ENCODE results near the gene CCDC9.
A peak's percentile ranks its signal among the peaks of the same experiment; 100 is the strongest.

CCDC9 gene

DNA sequence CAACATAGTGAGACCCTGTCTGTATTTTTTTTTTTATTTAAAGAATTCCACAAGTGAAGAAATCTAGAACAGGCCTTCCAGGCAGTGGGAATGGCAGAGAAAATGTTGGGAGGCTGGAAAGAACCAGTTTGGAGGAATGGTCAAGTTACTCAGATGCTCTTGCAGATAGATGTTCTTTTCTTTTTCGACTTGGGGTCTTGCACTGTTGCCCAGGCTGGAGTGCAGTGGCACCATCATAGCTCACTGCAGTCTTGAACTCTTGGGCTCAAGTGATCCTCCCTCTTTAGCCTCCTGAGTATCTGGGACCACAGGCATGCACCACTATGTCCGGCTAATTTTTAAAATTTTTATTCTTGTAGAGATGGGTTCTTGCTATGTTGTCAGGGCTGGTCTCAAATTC is 54.0 kb downstream of the CCDC9 start:
- H3K4me3 ChIP-seq (replicated peaks; ENCODE audit: low read depth, low read length) = 0 out of 2 replicates have a peak overlapping the region, but pooled peaks have one; percentile 17
- no peak for DNase-seq (ENCODE audit: extremely low read depth, insufficient read length)
- no peaks in the 10 kb centered on the region for H3K27me3 ChIP-seq (replicated peaks; ENCODE audit: control insufficient read depth, insufficient read depth, low read length)
- no peaks in the 10 kb centered on the region for H3K36me3 ChIP-seq (ENCODE audit: control insufficient read depth, insufficient read depth, low read length)
- TF ChIP-seq, protein P1, sequence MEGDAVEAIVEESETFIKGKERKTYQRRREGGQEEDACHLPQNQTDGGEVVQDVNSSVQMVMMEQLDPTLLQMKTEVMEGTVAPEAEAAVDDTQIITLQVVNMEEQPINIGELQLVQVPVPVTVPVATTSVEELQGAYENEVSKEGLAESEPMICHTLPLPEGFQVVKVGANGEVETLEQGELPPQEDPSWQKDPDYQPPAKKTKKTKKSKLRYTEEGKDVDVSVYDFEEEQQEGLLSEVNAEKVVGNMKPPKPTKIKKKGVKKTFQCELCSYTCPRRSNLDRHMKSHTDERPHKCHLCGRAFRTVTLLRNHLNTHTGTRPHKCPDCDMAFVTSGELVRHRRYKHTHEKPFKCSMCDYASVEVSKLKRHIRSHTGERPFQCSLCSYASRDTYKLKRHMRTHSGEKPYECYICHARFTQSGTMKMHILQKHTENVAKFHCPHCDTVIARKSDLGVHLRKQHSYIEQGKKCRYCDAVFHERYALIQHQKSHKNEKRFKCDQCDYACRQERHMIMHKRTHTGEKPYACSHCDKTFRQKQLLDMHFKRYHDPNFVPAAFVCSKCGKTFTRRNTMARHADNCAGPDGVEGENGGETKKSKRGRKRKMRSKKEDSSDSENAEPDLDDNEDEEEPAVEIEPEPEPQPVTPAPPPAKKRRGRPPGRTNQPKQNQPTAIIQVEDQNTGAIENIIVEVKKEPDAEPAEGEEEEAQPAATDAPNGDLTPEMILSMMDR (IDR thresholded peaks at IDR 0.05; ENCODE audit: insufficient read depth, low read length, poor library complexity, severe bottlenecking) = no peak

GRCh38 chr19:47310819-47311218 is 54.5 kb downstream of the CCDC9 start:
- Histone ChIP-seq H3K27me3 (replicated peaks; ENCODE audit: control insufficient read depth, insufficient read depth, low read length) (no peaks in the 10 kb centered on the region), H3K36me3 (ENCODE audit: control insufficient read depth, insufficient read depth, low read length) (no peaks in the 10 kb centered on the region), H3K4me3 (replicated peaks; ENCODE audit: low read depth, low read length) (no peak overlapping the region)
- TF ChIP-seq, protein P1 (IDR thresholded peaks at IDR 0.05; ENCODE audit: insufficient read depth, low read length, poor library complexity, severe bottlenecking) = no peak
- no peak for DNase-seq (ENCODE audit: extremely low read depth, insufficient read length)

GRCh38 chr19:47312366-47313006 is 56.2 kb downstream of the CCDC9 start:
- TF ChIP-seq, protein P1 (IDR thresholded peaks at IDR 0.05; ENCODE audit: insufficient read depth, low read length, poor library complexity, severe bottlenecking) = no peak
- Histone ChIP-seq H3K27me3 (replicated peaks; ENCODE audit: control insufficient read depth, insufficient read depth, low read length) (no peaks in the 10 kb centered on the region), H3K36me3 (ENCODE audit: control insufficient read depth, insufficient read depth, low read length) (no peaks in the 10 kb centered on the region), H3K4me3 (replicated peaks; ENCODE audit: low read depth, low read length) (no peak overlapping the region)
- DNase-seq (ENCODE audit: extremely low read depth, insufficient read length) = no peak

DNA sequence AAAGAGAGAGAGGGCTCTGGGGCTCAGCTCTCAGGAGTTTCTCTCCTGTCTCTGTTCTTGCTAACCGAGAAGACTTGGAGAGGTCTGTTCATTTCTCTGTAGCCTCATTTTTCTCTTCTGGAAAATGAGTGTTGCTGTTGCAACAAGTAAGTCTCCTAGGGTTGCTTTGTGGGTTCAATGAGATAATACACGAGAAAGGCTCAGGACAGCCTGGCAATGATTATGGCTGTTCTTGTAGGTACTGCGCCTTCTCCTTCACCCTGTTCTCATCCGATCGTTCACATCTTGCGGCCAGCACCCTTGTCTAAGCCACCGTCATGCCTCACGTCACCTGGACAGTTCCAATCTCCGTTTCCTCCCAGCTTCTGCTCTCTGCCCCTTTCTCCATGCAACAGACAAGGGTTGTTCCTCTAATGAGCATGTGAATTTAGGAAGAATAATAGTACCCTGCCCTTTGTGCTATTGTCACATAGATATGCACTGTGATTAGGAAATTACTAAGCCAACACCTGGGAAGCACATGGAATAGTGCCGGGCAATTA is 57.5 kb downstream of the CCDC9 start:
- DNase-seq (ENCODE audit: extremely low read depth, insufficient read length) = no peak
- Histone ChIP-seq H3K36me3 (ENCODE audit: control insufficient read depth, insufficient read depth, low read length) (no peaks in the 10 kb centered on the region), H3K4me3 (replicated peaks; ENCODE audit: low read depth, low read length) (no peak overlapping the region), H3K27me3 (replicated peaks; ENCODE audit: control insufficient read depth, insufficient read depth, low read length) (no peaks in the 10 kb centered on the region)
- TF ChIP-seq, protein P1 (IDR thresholded peaks at IDR 0.05; ENCODE audit: insufficient read depth, low read length, poor library complexity, severe bottlenecking) = no peak

GRCh38 chr19:47315125-47315821 is 58.9 kb downstream of the CCDC9 start:
- H3K36me3 ChIP-seq (ENCODE audit: control insufficient read depth, insufficient read depth, low read length) = no peaks in the 10 kb centered on the region
- DNase-seq (ENCODE audit: extremely low read depth, insufficient read length) = no peak
- H3K27me3 ChIP-seq (replicated peaks; ENCODE audit: control insufficient read depth, insufficient read depth, low read length) = no peaks in the 10 kb centered on the region
- H3K4me3 ChIP-seq (replicated peaks; ENCODE audit: low read depth, low read length) = no peak overlapping the region
- TF ChIP-seq, protein P1 (IDR thresholded peaks at IDR 0.05; ENCODE audit: insufficient read depth, low read length, poor library complexity, severe bottlenecking) = no peak

Measured in GM06990 (cell line).